ENCODE results near the gene PARD3. TPM values are rescaled to one million over a fixed set of nuclear protein-coding genes. Genes with fewer than 3 reads are reported as not detected.
"Not testable (repeated sequence)": the region's sequence is repeated elsewhere in the genome, so short reads cannot be mapped to it uniquely, and the experiment has no call there.

PARD3 gene
- polyA plus RNA-seq, 6 donors from 2014 or later = 0.05 to 0.36 (median 0.16) TPM; not detected in 3

DNA sequence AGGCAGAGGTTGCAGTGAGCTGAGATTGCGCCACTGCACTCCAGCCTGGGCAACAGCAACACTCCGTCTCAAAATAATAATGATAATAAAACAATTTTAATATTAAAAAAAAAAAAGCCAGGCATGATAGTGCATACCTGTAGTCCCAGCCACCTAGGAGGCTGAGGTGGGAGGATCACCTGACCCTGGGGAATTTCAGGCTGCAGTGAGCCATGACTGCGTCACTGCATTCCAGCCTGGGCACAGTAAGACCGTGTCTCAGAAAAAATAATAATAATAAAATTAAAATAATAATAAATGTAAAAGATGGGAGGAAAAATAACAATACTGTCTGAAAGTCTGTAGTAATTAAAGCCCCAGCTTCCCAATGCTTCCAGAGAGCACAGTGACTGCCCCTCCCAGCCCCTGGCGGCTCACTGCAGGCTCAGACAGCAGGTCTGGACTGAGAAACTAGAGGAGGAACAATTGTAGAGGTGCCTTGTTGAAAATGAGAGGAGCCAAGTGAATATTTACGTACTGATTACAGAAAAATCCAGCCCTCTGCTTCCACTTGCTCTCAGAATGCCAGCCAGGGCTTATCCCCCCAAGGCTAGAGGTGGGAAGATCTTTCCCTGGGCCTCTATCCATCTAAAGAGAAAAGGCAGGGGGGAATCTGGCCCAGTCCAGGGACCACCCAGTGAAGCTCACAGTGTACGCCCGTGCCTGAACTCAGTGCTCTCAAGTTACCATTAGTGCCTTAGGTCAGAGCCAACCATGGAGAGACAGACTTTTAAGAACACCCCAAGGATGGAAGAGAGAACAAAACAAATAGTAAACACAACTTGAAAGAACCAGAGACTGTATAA is 112.8 kb downstream of the PARD3 start:
- no peak for ATAC-seq (ENCODE audit: low read depth in 2 of 2)
- Mint-ChIP-seq H3K9me3 (no peaks in the 10 kb centered on the region), H3K36me3 (no peaks in the 10 kb centered on the region), H3K27me3 (peaks cover 0 to 7% (median 0%) of the 10 kb centered on the region in 3 donors), H3K27ac (peak overlapping the region in 1 of 6 donors; percentile 84), H3K4me1 (no peaks in the 10 kb centered on the region), H3K4me3 (no peak overlapping the region)
- no peak for DNase-seq

DNA sequence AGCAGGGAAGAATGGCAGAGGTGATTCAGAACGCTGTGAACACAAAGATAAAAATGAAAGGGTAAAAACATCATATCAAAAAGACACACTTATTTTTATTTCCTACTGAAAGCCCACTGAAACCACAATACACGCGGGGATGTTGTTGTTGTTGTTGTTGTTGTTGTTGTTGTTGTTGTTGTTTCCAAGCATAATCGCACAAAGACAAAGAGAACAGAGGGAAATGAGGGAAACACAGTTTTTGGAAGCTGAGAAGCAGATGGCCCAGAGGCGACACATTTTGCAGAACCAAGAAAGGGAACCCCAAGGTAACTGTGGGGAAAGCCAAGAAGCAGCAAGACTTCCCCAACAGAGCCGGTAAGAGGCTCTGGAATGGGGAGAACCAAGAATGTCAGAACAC is 113.9 kb downstream of the PARD3 start:
- H3K27ac Mint-ChIP-seq = peak overlapping the region in 1 of 6 donors; percentile 20
- no peaks in the 10 kb centered on the region for H3K9me3 Mint-ChIP-seq
- no peak overlapping the region for H3K4me3 Mint-ChIP-seq
- ATAC-seq (ENCODE audit: low read depth in 2 of 2) (no peak), DNase-seq (no peak)
- H3K27me3 Mint-ChIP-seq = peaks cover 0 to 7% (median 0%) of the 10 kb centered on the region in 3 donors
- no peaks in the 10 kb centered on the region for H3K36me3 Mint-ChIP-seq
- H3K4me1 Mint-ChIP-seq = no peaks in the 10 kb centered on the region

DNA sequence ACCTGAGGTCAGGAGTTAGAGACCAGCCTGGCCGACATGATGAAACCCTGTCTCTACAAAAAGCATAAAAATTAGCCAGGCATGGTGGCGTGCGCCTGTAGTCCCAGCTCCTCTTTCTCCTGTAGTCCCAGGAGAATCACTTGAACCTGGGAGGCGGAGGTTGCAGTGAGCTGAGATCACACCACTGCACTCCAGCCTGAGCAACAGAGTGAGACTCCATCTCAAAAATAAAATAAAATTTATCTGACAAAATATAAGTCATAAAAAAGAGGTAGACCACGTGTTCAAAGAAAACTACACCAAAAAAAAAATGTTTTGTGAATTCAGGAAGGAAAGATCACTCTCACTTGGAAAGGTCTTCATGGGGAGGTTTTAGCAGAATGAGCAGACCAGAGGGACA is 114.3 kb downstream of the PARD3 start:
- H3K4me3 Mint-ChIP-seq; H3K4me1 Mint-ChIP-seq; ATAC-seq (ENCODE audit: low read depth in 2 of 2); H3K27me3 Mint-ChIP-seq; H3K9me3 Mint-ChIP-seq; H3K36me3 Mint-ChIP-seq; DNase-seq: not testable (repeated sequence)
- peak overlapping the region in 2 of 6 donors; percentile 8 to 20 for H3K27ac Mint-ChIP-seq

DNA sequence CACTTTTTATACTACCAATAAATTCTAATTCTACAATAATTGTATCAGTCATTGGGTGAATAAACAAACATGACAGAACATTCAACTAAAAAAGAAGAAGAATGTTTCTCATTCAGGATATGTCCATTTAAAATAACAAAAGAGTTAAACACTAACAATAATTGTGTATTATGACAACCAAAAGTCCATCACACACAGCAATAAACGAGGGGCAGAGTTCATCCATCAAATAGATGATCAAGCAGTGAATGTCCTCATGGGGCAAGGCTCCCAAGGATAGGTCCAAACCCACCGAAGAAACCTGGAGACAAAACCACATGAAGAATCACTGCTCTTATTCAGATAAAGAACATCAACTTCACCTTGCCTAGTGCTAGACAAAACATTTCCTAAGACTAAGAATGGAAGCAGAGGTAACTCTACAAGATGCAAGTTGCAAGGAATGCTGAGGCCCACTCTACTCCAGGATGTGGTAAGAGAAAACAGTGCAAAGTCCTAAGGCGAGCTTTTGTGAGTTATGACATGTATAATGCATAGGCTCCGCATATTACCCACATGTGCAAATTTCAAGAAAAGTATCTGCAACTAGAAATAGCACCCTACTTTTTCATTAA is 115.1 kb downstream of the PARD3 start:
- Mint-ChIP-seq H3K9me3 (no peaks in the 10 kb centered on the region), H3K27me3 (peaks cover 0 to 7% (median 0%) of the 10 kb centered on the region in 3 donors), H3K4me1 (no peaks in the 10 kb centered on the region), H3K36me3 (no peaks in the 10 kb centered on the region), H3K4me3 (no peak overlapping the region), H3K27ac (no peak overlapping the region)
- DNase-seq (no peak), ATAC-seq (ENCODE audit: low read depth in 2 of 2) (no peak)

DNA sequence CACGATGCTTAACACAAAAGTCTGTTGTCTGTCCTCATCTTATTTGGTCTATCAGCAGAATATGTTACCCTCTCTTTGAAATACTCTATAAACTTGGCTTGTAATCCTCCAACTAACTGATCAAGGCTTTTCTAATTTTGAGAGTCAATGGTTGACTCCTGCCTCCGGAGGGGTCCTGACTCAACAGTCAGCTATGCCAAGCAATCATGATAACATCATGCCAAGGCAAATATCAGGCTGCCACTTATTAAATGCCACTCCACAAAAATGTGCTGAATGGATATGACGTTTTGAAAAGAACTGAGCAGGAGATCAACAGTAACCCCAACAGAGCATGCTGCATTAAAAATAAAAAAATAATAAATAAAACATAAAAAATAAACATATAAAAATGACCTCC is 116.1 kb downstream of the PARD3 start:
- Mint-ChIP-seq H3K27me3 (peaks cover 0 to 7% (median 0%) of the 10 kb centered on the region in 3 donors), H3K4me1 (no peaks in the 10 kb centered on the region), H3K27ac (no peak overlapping the region), H3K4me3 (no peak overlapping the region), H3K9me3 (no peaks in the 10 kb centered on the region), H3K36me3 (no peaks in the 10 kb centered on the region)
- ATAC-seq (ENCODE audit: low read depth in 2 of 2) (no peak), DNase-seq (no peak)

DNA sequence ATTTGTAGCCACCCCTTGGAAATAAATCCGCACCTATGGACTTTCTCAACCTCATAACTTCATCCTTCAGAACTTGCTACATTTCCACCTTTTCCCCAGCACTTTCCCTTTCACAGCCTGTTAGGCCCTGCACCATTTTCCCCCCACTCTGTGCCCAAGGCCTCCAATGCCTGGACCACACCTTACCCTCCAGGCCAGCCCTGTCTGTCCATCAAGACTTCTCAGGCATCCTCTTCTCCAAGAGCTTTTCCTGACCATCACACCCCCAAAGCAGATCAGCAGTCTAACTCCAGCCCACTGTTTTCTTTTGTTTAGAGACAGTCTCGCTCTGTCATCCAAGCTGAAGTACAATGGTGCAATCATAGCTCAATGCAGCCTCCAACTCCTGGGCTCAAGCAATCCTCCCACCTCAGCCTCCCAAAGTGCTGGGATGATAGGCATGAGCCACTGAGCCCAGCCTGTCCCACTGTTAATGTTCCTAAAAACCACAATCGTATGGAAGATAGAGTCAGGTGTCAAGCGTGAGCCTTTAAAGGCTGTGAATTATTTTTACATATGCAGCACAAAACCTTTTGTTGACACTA is 116.8 kb downstream of the PARD3 start:
- no peak overlapping the region for H3K27ac Mint-ChIP-seq
- no peaks in the 10 kb centered on the region for H3K4me1 Mint-ChIP-seq
- H3K4me3 Mint-ChIP-seq = no peak overlapping the region
- ATAC-seq (ENCODE audit: low read depth in 2 of 2) (no peak), DNase-seq (no peak)
- no peaks in the 10 kb centered on the region for H3K36me3 Mint-ChIP-seq
- H3K27me3 Mint-ChIP-seq = peaks cover 0 to 7% (median 0%) of the 10 kb centered on the region in 3 donors
- no peaks in the 10 kb centered on the region for H3K9me3 Mint-ChIP-seq

DNA sequence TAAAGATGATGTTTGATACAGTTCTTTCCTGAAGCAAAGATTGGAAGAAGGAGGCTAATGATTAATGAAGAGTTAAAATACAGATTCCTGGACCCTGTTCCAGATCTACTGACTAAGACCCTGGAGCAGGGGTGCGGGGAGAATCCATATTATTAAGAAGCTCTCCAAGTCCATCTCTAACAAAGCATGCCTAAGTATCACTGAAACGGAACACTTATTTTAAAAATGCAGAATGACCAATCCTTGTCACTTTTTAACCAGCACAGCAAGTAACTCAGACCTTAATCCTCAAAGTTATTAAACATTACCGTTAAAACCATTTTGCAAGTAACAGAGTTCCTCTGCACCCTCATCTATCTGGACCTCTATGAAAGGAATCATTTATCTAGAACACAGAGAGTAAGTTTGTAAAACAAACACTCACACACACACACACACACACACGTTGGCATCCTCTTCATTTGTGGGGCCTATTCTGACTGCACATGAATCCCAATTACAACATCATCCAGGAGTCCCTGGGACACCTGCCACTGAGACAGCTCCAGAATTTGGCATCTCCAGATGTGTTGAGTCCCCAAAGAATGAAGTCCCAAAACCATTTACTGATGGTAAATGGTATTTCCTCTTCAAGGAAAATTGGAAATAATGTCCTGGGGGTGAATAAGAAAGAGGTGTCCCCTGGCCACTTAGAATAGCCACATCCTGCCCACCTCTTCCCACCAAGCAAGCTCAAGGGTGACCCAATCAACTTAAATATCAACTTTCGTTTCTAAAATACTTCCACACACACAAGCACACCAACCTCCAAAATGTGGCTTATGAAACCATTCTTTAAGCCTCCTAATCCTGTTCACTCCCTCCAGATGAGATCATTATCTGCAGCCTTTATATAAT is 117.5 kb downstream of the PARD3 start:
- no peak overlapping the region for H3K27ac Mint-ChIP-seq
- no peaks in the 10 kb centered on the region for H3K4me1 Mint-ChIP-seq
- H3K4me3 Mint-ChIP-seq = no peak overlapping the region
- no peak for DNase-seq
- H3K9me3 Mint-ChIP-seq = no peaks in the 10 kb centered on the region
- no peak for ATAC-seq (ENCODE audit: low read depth in 2 of 2)
- peaks cover 0 to 7% (median 0%) of the 10 kb centered on the region in 3 donors for H3K27me3 Mint-ChIP-seq
- H3K36me3 Mint-ChIP-seq = no peaks in the 10 kb centered on the region

DNA sequence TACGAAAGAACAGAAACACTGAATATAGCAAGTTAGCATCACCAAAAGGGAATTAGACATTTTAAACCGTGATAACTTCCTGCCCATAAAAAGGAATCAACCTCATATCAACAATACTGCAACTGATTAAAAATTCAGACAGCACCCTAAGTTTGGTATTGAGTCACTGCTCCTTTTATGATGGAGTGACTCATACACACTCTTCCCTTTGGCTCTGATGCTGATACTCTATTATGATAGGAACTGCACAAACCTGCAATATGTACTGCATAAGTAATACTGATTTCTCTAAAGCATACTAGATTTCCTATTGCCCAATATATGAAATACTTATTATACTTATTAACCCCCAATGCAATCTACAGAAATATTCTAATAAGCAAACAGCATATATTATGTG is 118.7 kb downstream of the PARD3 start:
- H3K27ac Mint-ChIP-seq = no peak overlapping the region
- no peak for ATAC-seq (ENCODE audit: low read depth in 2 of 2)
- no peaks in the 10 kb centered on the region for H3K36me3 Mint-ChIP-seq
- DNase-seq = no peak
- H3K27me3 Mint-ChIP-seq = peaks cover 0 to 6% (median 0%) of the 10 kb centered on the region in 3 donors
- H3K4me1 Mint-ChIP-seq = no peaks in the 10 kb centered on the region
- H3K9me3 Mint-ChIP-seq = peaks cover 0 to 2% (median 0%) of the 10 kb centered on the region in 7 donors
- no peak overlapping the region for H3K4me3 Mint-ChIP-seq

DNA sequence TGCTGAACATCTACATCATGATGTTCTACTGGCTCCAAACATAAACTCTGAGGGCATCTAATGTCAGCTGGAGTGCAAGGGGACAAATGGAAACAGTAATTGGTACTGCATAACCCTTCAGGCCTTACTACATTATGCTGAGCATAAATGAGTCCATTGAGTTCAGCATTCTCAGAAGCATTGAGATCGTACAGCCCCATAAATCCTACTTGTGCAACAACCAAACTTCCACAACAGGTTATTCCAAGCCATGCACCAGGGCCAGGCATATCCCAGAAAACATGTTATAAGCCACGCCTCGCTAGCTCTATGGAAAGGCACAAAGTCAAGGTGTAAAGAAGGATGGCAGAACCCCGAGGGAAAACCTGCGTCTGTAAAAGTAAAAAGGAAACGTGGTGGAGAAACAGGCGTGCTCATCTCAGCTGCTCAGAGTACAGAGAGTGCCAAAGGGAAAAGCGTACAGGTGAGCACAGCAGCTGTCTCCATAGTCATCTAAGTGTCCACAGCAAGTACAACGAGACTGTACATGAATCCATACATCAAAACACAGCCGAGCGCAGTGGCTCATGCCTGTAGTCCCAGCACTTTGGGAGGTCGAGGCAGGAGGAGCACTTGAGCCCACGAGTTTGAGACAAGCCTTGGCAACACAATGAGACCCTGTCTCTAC is 124.6 kb downstream of the PARD3 start:
- H3K36me3 Mint-ChIP-seq = no peaks in the 10 kb centered on the region
- no peaks in the 10 kb centered on the region for H3K27me3 Mint-ChIP-seq
- ATAC-seq (ENCODE audit: low read depth in 2 of 2) (no peak), DNase-seq (no peak)
- H3K9me3 Mint-ChIP-seq = peaks cover 0 to 3% (median 0%) of the 10 kb centered on the region in 7 donors
- H3K4me1 Mint-ChIP-seq = no peaks in the 10 kb centered on the region
- no peak overlapping the region for H3K4me3 Mint-ChIP-seq
- H3K27ac Mint-ChIP-seq = no peak overlapping the region

DNA sequence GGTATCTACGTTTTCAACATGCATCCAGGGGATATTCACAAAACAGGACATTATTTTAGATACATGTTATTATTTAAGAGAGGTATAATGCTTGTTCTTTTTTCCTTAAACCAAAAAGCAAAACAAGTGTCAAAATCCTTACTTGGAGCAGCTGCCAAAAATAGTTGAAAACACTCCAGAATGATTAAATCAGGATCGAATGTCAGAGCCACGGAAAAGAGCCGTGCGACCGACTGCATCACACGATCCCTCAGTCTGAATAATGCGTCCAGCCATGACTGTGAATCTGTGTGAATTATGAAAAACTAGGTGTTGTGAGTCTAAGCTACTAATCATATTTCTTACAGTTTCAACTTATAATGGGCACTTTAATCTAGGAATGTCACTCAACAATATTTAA is 126.0 kb downstream of the PARD3 start:
- Mint-ChIP-seq H3K27me3 (no peaks in the 10 kb centered on the region), H3K9me3 (peaks cover 0 to 3% (median 0%) of the 10 kb centered on the region in 7 donors), H3K36me3 (no peaks in the 10 kb centered on the region), H3K4me1 (no peaks in the 10 kb centered on the region), H3K27ac (peak overlapping the region in 1 of 6 donors; percentile 59), H3K4me3 (no peak overlapping the region)
- ATAC-seq (ENCODE audit: low read depth in 2 of 2) = no peak
- no peak for DNase-seq

DNA sequence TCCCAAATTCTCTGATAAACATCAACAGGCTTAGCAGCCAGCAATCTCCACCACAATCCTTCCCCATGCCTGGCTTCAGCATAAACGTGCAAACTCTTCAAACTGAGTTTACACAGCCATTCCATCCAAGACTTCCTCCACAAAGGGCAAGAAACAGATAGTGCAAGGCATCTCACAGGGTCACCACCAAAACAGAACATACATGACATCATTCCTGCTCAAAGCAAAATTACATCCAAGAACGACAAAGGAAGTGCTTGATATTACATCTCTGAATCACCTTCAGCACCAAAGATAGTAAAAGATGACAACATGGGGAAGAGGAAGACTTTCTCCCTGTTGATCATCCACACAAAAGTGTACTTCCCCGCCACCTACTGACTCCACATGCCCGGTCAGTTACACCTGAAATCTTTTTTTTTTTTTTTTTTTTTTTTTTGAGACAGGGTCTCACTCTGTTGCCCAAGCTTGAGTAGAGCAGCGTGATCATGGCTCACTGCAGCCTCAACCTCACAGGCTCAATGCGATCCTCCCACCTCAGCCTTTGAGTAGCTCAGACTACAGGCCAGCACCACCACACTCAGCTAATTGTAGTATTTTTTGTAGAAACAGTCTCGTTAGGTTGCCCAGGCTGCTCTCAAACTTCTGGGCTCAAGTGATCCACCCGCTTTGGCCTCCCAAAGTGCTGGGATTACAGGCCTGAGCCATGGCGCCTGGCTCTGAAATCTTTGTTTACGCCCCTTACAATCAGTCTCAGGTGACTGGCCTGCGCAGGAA is 127.5 kb downstream of the PARD3 start:
- ATAC-seq (ENCODE audit: low read depth in 2 of 2) = no peak
- Mint-ChIP-seq H3K9me3 (peaks cover 0 to 3% (median 0%) of the 10 kb centered on the region in 7 donors), H3K4me3 (no peak overlapping the region), H3K36me3 (no peaks in the 10 kb centered on the region), H3K4me1 (no peaks in the 10 kb centered on the region), H3K27ac (no peak overlapping the region), H3K27me3 (no peaks in the 10 kb centered on the region)
- no peak for DNase-seq

DNA sequence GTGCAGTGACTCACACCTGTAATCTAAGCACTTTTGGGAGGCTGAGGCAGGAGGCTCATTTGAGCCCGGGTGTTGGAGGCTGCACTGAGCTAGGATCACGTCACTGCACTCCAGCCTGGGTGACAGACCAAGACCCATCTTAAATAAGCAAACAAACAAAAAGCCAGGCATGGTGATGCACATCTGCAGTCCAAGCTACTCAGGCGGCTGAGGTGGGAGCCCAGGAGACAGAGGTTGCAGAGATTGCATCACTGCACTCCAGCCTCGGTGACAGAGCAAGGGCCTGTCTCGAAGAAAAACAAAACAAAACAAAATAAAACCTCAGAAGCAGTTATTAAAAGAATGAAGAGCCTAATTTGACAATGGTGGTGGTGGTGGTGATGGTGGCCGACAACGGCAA is 132.5 kb downstream of the PARD3 start:
- no peak for ATAC-seq (ENCODE audit: low read depth in 2 of 2)
- H3K27ac Mint-ChIP-seq = no peak overlapping the region
- H3K4me1 Mint-ChIP-seq = no peaks in the 10 kb centered on the region
- no peaks in the 10 kb centered on the region for H3K36me3 Mint-ChIP-seq
- no peak for DNase-seq
- H3K4me3 Mint-ChIP-seq = no peak overlapping the region
- no peaks in the 10 kb centered on the region for H3K9me3 Mint-ChIP-seq
- H3K27me3 Mint-ChIP-seq = no peaks in the 10 kb centered on the region

Data from naive B cell (primary cell).